Karpas-422 (cell line): Measurements from ENCODE around the gene CWC15. TPM values are rescaled to one million over a fixed set of nuclear protein-coding genes. Genes with fewer than 3 reads are reported as not detected.

Experiments used
- DNase-seq: peaks from one replicate; pipeline ENCODE4 v3.0.0-alpha.2; 2015
- H2AFZ ChIP-seq: fragments of 200-600 bp; sonication (generic); 2 replicates; pipeline ENCODE4 v1.6.1; 2014; ENCODE audit warnings: antibody characterized with exemption, low read length, mixed read lengths
- H3K27ac ChIP-seq: fragments of 200-600 bp; sonication (generic); 2 replicates; pipeline ENCODE4 v1.5.1; 2014; ENCODE audit warnings: mild to moderate bottlenecking, low read length, moderate library complexity
- H3K27me3 ChIP-seq: fragments of 200-600 bp; sonication (generic); 2 replicates; pipeline ENCODE4 v1.6.1; 2014; ENCODE audit warnings: low read length, mixed read lengths
- H3K36me3 ChIP-seq: fragments of 200-600 bp; sonication (generic); 2 replicates; pipeline ENCODE4 v1.6.1; 2014; ENCODE audit warnings: low read length, mixed read lengths; ENCODE audit not compliant: insufficient read depth
- H3K4me1 ChIP-seq: fragments of 200-600 bp; sonication (generic); 2 replicates; pipeline ENCODE4 v1.6.1; 2014; ENCODE audit warnings: mild to moderate bottlenecking, low read length, mixed read lengths
- H3K4me2 ChIP-seq: fragments of 200-600 bp; sonication (generic); 2 replicates; pipeline ENCODE4 v1.6.1; 2014; ENCODE audit warnings: low read length, low read depth, mild to moderate bottlenecking; ENCODE audit not compliant: poor library complexity, severe bottlenecking
- H3K4me3 ChIP-seq: fragments of 200-600 bp; sonication (generic); 2 replicates; pipeline ENCODE4 v1.5.1; 2014; ENCODE audit warnings: mild to moderate bottlenecking, antibody characterized with exemption, low read length, mixed read lengths
- H3K79me2 ChIP-seq: fragments of 200-600 bp; sonication (generic); 2 replicates; pipeline ENCODE4 v1.6.1; 2014; ENCODE audit warnings: mild to moderate bottlenecking, low read length, mixed read lengths
- H3K9ac ChIP-seq: fragments of 200-600 bp; sonication (generic); 2 replicates; pipeline ENCODE4 v1.6.0; 2014; ENCODE audit warnings: low read length
- H3K9me2 ChIP-seq: fragments of 200-600 bp; sonication (generic), shearing (Covaris generic); replicated peaks from 2 replicates; pipeline ENCODE4 v1.6.0; 2014; ENCODE audit warnings: mild to moderate bottlenecking, low read length, moderate library complexity; ENCODE audit not compliant: insufficient read depth
- H3K9me3 ChIP-seq: fragments of 300-700, 200-600 bp; sonication (generic); 2 replicates; pipeline ENCODE4 v1.6.1; 2014; ENCODE audit warnings: low read length, mixed read lengths
- H4K20me1 ChIP-seq: fragments of 200-600 bp; sonication (generic); 2 replicates; pipeline ENCODE4 v1.6.1; 2014; ENCODE audit warnings: mild to moderate bottlenecking, antibody characterized with exemption, low read length, low read depth; ENCODE audit not compliant: insufficient read depth
- total RNA-seq: library from RNA; depleted of rRNA; stranded (reverse); fragments of >200 nt; shearing (Covaris generic); gene quantifications from 2 replicates; pipeline ENCODE4 v1.2.3, GENCODE V29; 2014; ENCODE audit warnings: low replicate concordance

CWC15 gene
- total RNA-seq, 1 experiment from 2014 or later, result 117 TPM

- Histone ChIP-seq H3K9me3 (no peaks in the 10 kb centered on the region), H3K27me3 (no peaks in the 10 kb centered on the region), H3K4me1 (no peaks in the 10 kb centered on the region), H3K27ac (no peak overlapping the region), H3K4me3 (no peak overlapping the region), H3K36me3 (peaks cover 86% of the 10 kb centered on the region), H3K79me2 (peaks cover 20% of the 10 kb centered on the region), H4K20me1 (no peaks in the 10 kb centered on the region), H3K4me2 (no peak overlapping the region), H2AFZ (no peak overlapping the region), H3K9me2 (no peaks in the 10 kb centered on the region), H3K9ac (no peak overlapping the region)
- DNase-seq, result no peak
Observed at GRCh38 chr11:94964934-94965333, 8.4 kb downstream of the CWC15 start.

GRCh38 chr11:94961255-94961654 is 12.1 kb downstream of the CWC15 start:
- no peak overlapping the region for H3K4me3 ChIP-seq
- no peaks in the 10 kb centered on the region for H4K20me1 ChIP-seq
- peaks cover 50% of the 10 kb centered on the region for H3K36me3 ChIP-seq
- H3K79me2 ChIP-seq, result no peaks in the 10 kb centered on the region
- no peak for DNase-seq
- H2AFZ ChIP-seq, result no peak overlapping the region
- no peaks in the 10 kb centered on the region for H3K9me3 ChIP-seq
- H3K4me2 ChIP-seq, result no peak overlapping the region
- H3K9ac ChIP-seq, result no peak overlapping the region
- H3K27me3 ChIP-seq, result no peaks in the 10 kb centered on the region
- no peaks in the 10 kb centered on the region for H3K4me1 ChIP-seq
- H3K27ac ChIP-seq, result no peak overlapping the region
- H3K9me2 ChIP-seq, result no peaks in the 10 kb centered on the region

GRCh38 chr11:94960488-94960887 is 12.9 kb downstream of the CWC15 start:
- H4K20me1 ChIP-seq, result no peaks in the 10 kb centered on the region
- no peak overlapping the region for H3K4me2 ChIP-seq
- H3K4me3 ChIP-seq, result no peak overlapping the region
- H3K9ac ChIP-seq, result no peak overlapping the region
- H3K36me3 ChIP-seq, result peaks cover 43% of the 10 kb centered on the region; the same call in 1 of the 2 replicates
- no peaks in the 10 kb centered on the region for H3K4me1 ChIP-seq
- no peaks in the 10 kb centered on the region for H3K9me3 ChIP-seq
- H3K9me2 ChIP-seq, result no peaks in the 10 kb centered on the region
- no peaks in the 10 kb centered on the region for H3K27me3 ChIP-seq
- H3K27ac ChIP-seq, result no peak overlapping the region
- DNase-seq, result no peak
- H2AFZ ChIP-seq, result no peak overlapping the region
- no peaks in the 10 kb centered on the region for H3K79me2 ChIP-seq

GRCh38 chr11:94959179-94959578 is 14.2 kb downstream of the CWC15 start:
- Histone ChIP-seq H3K36me3 (peaks cover 29% of the 10 kb centered on the region; the same call in 1 of the 2 replicates), H2AFZ (no peak overlapping the region), H3K79me2 (no peaks in the 10 kb centered on the region), H3K9me2 (no peaks in the 10 kb centered on the region), H3K4me2 (no peak overlapping the region), H4K20me1 (no peaks in the 10 kb centered on the region), H3K9me3 (no peaks in the 10 kb centered on the region), H3K4me3 (no peak overlapping the region), H3K4me1 (no peaks in the 10 kb centered on the region), H3K27ac (no peak overlapping the region), H3K9ac (no peak overlapping the region), H3K27me3 (no peaks in the 10 kb centered on the region)
- DNase-seq, result no peak

GRCh38 chr11:94958121-94958696 is 15.1 kb downstream of the CWC15 start:
- Histone ChIP-seq H3K9me2 (no peaks in the 10 kb centered on the region), H4K20me1 (no peaks in the 10 kb centered on the region), H3K9ac (no peak overlapping the region), H3K27me3 (no peaks in the 10 kb centered on the region), H3K9me3 (no peaks in the 10 kb centered on the region), H2AFZ (no peak overlapping the region), H3K4me1 (no peaks in the 10 kb centered on the region), H3K27ac (no peak overlapping the region), H3K36me3 (peaks cover 21% of the 10 kb centered on the region; the same call in 1 of the 2 replicates), H3K4me2 (no peak overlapping the region), H3K79me2 (no peaks in the 10 kb centered on the region), H3K4me3 (no peak overlapping the region)
- DNase-seq, result no peak

GRCh38 chr11:94956963-94957362 is 16.4 kb downstream of the CWC15 start:
- H3K79me2 ChIP-seq, result no peaks in the 10 kb centered on the region
- no peaks in the 10 kb centered on the region for H3K9me3 ChIP-seq
- no peak overlapping the region for H2AFZ ChIP-seq
- no peaks in the 10 kb centered on the region for H3K27me3 ChIP-seq
- no peak overlapping the region for H3K27ac ChIP-seq
- no peak overlapping the region for H3K4me2 ChIP-seq
- no peaks in the 10 kb centered on the region for H3K4me1 ChIP-seq
- no peak overlapping the region for H3K4me3 ChIP-seq
- no peaks in the 10 kb centered on the region for H4K20me1 ChIP-seq
- no peak overlapping the region for H3K9ac ChIP-seq
- H3K9me2 ChIP-seq, result no peaks in the 10 kb centered on the region
- peaks cover 9% of the 10 kb centered on the region; the same call in 1 of the 2 replicates for H3K36me3 ChIP-seq
- DNase-seq, result no peak

GRCh38 chr11:94954753-94955152 is 18.6 kb downstream of the CWC15 start:
- H3K27me3 ChIP-seq, result no peaks in the 10 kb centered on the region
- no peak overlapping the region for H3K9ac ChIP-seq
- no peaks in the 10 kb centered on the region for H3K9me2 ChIP-seq
- no peaks in the 10 kb centered on the region for H3K79me2 ChIP-seq
- H3K27ac ChIP-seq, result no peak overlapping the region
- H3K4me3 ChIP-seq, result no peak overlapping the region
- H3K4me2 ChIP-seq, result no peak overlapping the region
- no peaks in the 10 kb centered on the region for H3K36me3 ChIP-seq
- H3K9me3 ChIP-seq, result no peaks in the 10 kb centered on the region
- H2AFZ ChIP-seq, result no peak overlapping the region
- no peak for DNase-seq
- no peaks in the 10 kb centered on the region for H3K4me1 ChIP-seq
- no peaks in the 10 kb centered on the region for H4K20me1 ChIP-seq

GRCh38 chr11:94948070-94948617 is 25.2 kb downstream of the CWC15 start:
- Histone ChIP-seq H3K4me3 (no peak overlapping the region), H2AFZ (no peak overlapping the region), H3K9me2 (no peaks in the 10 kb centered on the region), H4K20me1 (no peaks in the 10 kb centered on the region), H3K79me2 (no peaks in the 10 kb centered on the region), H3K4me2 (no peak overlapping the region), H3K9ac (no peak overlapping the region), H3K27ac (no peak overlapping the region), H3K9me3 (no peaks in the 10 kb centered on the region), H3K4me1 (no peaks in the 10 kb centered on the region), H3K27me3 (peaks cover 4% of the 10 kb centered on the region; the same call in 1 of the 2 replicates), H3K36me3 (no peaks in the 10 kb centered on the region)
- DNase-seq, result no peak
